Activated CD4-positive, alpha-beta T cell treated with anti-CD3 and anti-CD28 coated beads, Interleukin-2, amount 50 U/mL, for 4 hours (primary cell): ENCODE measurements around the gene LYPD3.

Experiments
- DNase-seq, 2 experiments: peaks; one replicate each; pipeline ENCODE4 v3.0.0-alpha.2; 2020

The LYPD3 gene

DNA sequence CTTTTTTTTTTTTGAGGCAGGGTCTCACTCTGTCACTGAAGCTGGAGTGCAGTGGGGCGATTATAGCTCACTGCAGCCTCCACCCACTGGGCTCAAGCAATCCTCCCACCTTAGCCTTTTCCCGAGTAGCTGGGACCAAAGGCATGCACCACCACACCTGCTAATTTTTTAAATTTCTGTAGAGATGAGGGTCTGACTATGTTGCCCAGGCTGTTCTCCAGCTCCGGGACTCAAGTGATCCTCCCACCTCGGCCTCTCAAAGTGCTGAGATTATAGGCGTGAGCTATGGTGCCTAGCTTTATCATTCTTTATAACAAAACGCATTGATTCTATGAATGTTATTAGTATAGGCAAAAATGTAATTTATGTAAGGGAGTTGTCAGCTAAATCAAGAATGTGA is 17.9 kb upstream of the LYPD3 start:
- DNase-seq: no peak

DNA sequence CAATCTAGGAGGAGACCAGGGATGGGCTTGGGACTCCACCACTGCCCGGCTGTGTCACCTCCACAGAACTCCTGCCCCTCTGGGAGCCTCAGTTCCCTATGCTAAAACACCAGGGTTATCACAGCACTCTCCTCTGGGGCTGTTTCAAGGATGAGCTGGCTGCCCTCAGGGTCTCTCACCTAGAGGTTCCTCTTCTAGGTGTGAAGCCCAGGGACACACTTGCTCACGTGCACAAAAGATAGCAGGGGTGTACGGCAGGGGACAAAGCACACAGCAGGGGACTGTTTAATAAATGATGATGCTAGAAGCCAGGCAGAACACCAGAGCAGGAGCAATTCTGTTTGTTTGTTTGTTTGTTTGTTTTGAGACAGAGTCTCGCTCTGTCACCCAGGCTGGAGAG is 16.8 kb upstream of the LYPD3 start:
- DNase-seq: no peak

DNA sequence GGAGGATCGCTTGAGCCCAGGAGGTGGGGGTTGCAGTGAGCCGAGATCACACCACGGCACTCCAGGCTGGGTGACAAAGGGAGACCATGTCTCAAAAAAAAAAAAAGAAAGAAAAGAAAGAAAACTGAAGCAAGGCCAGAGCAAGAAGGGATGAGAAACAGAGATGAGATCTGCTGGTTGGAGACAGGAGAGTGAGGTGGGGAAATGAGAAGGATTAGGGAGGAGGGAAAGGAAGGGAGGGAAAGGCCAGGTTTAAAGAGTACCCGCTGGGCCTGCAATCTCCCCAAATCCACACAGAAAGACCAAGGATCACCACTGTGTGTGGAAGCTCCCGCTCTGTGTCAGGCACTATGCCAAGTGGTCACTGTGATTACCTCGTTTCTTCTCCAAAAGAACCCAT is 16.3 kb upstream of the LYPD3 start:
- no peak for DNase-seq

DNA sequence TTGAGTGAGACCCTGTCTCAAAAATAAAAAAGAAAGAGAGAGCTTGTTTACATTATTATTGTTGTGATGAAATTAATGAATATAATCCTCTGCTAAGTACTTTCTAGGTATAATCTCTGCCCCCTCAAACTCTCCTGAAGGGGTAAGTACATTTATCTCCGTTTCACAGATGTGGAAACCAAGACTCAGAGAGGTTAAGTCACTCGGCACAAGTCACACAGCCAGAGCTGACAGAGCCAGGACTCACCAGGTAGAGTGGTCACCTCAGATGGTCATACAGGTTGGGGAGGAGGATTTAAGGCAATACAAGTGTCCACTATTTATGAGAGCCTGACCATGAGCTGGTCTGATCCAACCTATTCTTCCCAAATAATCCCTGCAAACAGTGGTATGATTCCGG is 15.2 kb upstream of the LYPD3 start:
- no peak for DNase-seq

DNA sequence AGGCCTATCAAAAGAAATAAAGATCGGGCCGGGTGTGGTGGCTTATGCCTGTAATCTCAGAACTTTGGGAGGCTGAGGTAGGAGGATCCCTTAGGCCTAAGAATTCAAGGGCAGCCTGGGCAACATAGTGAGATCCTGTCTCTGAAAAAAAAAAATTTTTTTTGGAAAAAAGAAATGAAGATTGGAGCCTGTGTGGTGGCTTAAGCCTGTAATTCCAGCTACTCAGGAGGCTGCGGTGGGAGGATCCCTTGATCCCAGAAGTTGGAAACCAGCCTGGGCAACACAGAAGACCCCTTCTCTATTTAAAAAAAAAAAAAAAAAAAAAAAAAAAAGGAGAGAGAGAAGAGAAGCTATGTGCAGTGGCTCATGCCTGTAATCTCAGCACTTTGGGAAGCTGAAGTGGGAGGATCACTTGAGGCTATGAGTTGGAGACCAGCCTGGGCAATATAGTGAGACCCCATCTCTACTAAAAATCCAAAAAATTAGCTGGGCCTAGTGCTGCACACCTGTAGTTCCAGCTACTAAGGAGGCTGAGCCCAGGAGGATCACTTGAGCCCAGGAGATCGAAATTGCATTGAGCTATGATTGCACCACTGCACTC is 14.7 kb upstream of the LYPD3 start:
- DNase-seq: no peak

DNA sequence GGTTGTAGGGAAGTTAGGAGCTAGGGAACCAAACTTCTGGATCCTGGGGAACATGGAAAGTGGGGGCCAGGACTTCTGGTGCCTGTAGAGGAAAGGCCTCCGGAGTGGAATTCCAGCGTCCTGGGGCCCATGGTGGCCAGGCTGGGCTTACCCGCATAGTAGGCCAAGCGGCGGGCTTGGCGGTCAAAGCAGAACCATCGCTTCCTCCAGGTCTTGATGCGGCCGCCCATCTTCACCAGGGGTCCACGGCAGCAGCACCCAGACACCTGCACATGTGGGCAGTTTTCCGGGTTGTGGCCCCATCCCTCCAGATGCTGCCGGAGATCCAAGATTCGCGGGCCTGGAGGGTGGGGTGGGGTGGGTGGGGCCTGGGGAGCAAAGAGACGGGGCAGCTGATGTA is 13.8 kb upstream of the LYPD3 start:
- no peak for DNase-seq

DNA sequence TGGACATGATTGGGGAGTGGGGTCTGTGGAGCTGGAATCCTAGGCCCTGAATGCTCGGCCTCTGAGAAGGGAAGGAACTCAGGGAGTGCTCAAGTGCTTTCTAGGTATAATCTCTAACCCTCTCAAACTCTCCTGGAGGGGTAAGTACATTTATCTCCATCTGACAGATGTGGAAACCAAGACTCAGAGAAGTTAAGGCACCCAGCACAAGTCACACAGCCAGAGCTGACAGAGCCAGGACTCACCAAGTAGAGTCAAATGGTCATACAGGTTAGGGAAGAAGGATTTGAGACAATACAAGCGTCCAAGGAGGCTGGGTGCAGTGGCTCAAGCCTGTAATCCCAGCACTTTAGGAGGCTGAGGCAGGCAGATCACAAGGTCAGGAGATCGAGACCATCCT is 12.9 kb upstream of the LYPD3 start:
- DNase-seq: no peak

DNA sequence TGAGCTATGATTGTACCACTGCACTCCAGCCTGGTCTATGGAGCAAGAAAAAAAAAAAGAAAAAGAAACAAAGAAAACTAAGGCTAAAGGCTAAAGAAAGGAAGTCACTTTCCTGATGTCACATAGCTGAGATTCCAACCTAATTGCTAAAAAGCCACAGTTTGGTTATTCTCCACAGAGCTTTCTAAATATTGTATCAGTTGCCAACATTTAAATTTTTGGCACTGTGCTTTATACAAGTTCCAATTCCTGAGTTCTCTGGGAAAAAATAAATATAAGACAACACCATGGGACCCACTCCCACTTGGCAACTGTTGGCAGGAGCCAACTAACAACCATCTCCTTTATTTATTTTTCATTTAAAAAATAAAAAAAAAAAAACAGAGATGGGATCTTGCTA is 11.2 kb upstream of the LYPD3 start:
- no peak for DNase-seq

DNA sequence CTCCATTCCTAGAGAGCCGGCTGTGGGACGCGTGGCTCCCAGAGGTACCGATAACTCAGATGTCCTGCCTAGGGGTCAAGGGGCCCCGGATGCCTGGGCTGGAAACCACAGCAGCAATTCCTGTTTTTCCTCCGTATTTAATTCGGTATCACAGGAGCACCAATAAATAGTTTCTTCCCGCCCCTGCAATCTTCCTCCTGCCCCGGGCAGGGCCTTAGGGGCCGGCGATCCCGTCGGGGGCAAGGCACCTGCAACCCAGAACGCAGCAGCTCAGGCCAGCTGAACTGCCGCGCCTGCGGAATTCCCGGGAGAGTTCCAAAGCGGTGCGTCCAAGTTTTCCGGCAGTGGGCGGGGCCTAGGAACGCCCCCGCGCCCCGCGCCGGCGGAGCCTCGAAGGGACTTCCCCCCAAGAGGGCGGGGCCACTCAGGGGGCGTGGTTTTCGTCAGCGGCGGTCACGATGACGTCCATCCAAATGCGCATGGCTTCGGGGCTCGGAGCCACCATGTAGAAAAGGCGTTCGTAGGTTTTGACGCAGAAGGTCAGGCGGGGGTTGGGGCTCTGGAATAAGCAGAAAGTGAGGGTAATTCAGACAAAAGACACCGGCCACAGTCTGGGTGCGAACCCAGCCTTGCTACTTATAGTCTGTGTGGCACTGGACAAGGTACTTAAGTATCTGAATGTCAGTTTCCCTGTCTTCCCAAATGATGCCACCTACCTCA is 9.7 kb upstream of the LYPD3 start:
- DNase-seq: peak; percentile 95 to 96

DNA sequence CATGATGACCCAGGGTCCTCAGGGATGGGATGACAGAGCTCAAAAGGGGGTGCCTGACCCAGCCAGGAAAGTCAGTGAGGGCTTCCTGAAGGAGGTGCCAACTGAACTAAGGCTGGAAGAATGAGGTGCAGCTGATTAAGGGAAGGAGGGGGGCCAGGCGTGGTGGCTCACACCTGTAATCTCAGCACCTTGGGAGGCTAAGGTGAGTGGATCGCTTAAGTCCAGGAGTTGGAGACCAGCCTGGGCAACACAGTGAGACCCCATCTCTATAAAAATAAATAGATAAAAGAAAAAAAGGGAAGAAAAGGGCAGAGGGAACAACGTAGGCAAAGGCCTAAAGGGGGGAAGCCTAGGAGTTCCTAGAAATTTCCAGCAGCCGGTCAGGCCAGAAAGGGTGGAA is 9.1 kb upstream of the LYPD3 start:
- DNase-seq: no peak

DNA sequence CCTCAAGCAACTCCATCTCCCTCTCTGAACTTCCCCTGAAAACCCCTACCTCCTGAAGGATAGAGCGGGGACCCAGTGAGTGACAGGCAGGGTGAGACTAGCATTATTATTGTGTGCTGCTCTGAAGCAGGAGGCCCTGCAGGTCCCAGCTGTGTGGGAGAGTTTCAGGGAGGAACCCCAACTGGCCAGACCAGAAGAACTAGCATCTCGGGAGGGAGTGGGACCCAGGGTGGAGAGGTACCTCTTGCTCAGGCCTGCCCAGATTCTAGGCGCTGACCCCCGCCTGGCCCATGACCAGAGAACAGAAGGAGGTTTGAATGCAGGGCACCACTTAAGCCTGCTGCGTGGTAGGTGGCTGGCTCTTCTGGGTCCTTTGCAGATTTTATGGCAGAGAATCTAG is 5.7 kb upstream of the LYPD3 start:
- DNase-seq: no peak

DNA sequence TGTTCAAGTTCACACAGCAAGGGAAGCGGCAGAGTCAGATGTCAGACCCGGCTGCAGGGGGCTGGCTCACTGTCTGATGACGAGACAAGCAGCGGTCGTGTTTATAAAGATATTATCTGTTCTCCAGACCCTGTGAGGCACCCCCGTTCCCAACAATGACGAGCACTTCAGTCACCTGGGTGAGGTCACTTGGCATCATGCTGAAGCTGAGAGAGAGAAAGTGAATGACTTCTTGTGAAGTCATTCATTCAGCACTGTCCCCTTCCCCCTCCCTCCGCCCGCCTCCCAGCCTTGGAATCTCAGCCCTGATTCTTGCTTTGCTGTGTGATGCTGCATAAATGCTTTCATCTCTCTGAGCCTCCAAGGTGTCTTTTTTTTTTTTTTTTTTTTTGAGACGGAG is 4.9 kb upstream of the LYPD3 start:
- peak; percentile 54 to 60 for DNase-seq

DNA sequence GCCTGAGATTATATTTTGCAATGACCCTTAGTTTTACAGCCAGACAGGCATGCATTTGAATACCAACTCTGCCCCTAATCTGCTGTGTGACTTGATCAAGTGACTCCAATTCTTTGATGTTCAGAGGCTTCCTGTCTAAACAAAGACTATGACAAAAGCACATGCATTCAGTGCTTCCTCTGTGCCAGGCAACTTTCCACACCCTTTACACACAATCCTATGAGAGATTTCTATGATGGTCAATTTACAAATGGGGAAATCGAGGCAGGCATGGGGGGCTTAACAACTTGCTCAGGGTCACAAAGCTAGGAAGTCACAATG is 3.7 kb upstream of the LYPD3 start:
- no peak for DNase-seq

DNA sequence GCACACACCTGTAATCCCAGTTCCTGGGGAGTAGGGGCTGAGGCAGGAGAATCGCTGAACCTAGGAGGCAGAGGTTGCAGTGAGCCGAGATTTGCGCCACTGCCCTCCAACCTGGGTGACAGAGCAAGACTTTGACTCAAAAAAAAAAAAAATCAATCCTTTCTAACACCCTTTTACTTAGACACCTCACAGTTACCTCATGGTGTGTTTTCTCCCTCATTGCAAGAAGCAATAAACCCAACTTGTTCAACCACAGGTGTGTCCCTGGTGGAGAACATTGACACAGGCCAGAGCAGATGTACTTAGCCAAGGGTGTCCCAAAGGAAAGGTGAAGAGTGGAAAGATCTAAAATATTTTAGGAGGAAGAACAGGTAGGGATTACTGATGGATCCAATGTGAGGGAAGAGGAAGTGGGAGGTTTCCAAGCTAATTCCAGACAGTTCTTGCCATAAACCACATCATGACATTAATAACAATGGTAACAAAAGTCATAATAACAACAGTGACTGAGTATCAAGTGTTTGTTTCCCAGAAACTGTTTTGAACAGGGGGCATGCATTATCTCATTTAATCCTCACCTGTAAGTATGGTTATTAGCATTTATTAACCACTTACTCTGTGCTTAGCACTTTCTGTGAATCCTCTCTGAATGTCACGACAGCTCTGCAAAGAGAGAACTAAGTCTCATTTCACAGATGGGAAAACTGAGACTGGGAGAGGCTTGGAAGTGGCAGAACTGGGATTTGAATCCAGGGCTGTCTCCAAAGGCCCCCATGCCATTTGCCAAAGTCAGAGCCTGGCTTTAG is 3.1 kb upstream of the LYPD3 start:
- no peak for DNase-seq

DNA sequence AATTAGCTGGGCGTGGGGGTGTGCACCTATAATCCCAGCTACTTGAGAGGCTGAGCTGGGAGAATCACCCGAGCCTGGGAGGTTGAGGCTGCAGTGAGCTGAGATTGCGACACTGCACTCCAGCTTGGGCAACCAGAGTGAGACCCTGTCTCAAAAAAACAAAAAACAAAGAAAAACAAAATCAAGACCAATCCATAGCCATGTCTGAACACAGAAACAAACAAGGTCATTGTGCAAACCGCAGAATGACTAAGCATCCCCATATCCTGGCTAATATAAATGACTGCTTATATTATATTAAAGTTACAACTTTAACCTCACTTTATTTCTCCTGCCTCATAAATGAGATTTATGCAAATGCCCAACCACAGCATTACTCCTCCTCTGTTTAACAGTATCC is 2.3 kb upstream of the LYPD3 start:
- no peak for DNase-seq

DNA sequence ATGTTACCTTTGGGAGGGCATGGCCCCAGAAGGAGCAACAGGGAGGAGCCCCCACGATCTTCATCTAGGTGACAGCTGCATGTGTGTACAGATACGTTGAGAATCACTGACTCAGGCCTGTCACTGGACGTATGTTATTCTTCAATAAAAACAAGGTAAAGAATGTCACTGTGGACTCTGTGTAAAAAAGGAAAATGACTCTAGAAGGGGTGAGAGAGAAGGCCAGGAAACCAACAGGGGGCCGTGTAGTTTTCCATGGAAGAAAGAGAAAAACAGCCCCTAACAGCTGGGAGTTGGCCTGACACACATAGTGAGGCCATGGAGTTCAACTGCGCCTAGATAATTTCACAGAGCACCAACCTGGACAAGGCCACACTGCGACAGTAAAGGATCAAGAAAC is 1.9 kb upstream of the LYPD3 start:
- no peak for DNase-seq

DNA sequence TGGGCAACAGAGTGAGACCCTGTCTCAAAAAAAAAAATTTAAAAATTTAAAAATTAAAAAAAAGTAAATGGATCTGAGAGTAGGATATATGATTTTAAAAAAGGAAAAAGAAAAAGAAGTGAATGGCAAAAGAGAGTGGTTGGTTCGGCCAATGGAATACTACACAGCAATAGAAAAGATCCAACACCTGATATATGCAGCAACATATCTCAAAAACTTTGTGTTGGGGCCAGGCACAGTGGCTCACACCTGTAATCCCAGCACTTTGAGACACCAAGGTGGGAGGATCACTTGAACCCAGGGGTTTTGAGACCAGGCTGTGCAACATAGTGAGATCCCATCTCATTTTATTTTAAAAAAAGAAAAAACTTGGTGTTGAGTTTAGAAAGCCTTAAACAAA is 1.4 kb upstream of the LYPD3 start:
- no peak for DNase-seq

DNA sequence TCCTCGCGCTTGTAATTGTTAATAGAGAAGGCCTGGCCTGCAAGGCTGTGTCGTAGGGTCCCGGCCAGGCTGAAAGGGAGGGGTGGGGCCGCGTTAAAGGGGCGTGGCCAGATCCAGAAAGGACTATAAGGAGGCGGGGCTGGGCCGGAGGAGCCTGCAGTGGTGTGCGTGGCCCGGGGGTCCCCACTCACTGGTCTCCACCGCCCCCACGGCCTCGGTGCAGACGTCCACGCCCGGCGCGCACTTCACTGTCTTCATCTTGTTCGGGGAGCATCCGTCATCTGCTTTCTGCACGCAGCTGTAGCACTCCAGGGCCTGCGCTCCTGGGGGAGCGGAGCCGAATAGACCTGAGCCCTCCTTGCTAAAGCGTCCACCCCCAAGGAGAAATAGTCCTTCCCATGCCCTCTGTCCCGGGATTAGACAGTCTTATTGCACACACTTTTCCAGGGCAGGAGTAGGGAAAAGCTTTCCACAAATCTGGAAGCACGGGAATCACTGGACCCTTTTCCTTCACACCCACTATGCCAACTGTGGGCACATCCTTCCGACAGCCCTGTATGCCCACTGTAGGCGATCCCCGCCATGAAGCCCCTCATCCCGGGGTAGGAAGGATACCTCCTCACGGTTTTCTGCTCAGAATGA is 1.2 kb downstream of the LYPD3 start:
- DNase-seq: no peak

DNA sequence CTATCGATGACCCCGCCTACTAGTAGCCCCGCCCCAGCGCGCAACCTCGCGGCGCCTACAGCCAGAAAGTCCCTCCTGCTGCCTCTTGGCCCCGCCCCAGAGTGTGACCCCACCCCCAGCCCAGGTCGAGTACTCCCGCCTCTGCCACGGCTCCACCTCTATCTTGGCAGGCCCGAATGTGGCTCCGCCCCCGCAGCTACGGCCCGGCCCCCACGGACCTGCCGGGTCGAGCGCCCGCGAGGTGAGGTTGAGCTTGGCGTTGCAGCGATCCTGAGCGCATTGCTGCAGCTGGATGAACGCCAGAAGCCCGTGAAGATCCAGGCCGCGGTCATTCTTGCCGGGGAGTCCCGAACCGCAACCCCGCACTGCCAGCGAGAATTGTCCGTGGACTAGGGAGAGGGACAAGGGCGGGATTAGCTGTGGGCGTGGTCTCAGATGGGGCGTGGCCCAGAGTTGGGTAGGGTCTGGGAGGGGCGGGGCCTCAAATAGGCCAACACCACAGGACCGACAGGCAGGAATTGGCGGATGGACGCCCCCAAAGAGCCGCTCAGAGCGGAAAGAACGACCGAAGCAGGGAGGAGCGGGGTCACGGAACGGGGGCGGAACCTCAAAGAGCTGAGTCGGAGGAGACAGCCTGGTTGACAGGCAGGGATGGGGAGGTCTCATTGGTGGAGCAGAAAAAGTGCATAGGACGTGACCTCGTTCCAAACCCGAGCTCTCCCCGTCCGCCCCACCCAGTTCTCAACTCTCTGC is 1.9 kb downstream of the LYPD3 start:
- DNase-seq: peak; percentile 100

DNA sequence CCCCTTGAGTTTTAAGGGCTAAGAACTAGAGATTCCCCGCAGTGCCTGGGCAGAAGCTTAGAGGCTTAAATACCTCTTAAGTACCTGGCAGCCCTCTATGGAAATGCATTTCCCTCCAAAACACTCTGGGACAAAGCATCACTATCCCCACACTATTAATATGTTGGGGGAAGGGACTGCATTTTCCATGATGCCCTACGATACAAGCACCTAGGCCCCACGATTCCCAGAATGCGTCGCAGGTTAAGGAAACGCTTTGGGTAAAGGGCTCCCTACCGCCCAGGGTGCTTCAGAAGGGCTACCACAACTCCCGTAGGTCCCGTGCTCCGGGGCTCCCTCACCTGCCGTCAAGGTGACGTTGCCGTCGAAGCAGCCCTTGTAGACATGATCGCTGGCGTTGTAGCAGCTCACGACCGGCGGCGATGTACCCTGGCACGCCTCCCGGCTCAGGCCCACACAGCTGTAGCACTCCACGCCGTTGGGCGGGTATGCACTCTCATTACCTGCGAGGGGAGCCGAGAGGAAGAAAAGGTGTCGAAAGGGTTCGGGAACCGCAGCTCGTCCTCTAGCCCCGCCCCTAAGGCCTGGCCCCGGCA is 2.5 kb downstream of the LYPD3 start:
- DNase-seq: no peak

DNA sequence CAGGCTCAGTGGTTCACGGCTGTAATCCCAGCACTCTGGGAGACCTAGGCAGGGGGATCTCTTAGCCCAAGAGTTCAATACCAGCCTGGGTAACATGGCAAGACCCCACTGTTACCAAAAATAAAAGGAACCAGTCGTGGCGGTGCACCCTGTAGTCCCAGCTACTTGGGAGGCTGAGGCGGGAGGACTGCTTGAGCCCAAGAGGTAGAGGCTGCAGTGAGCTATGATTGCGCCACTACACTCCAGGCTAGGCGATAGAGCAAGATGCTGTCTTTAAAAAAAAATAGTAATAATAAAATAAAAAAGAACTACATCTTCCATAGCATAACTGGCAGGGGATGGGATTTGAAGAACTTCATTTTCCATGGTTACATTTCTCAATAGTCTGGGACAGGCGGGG is 3.0 kb downstream of the LYPD3 start:
- DNase-seq: no peak

DNA sequence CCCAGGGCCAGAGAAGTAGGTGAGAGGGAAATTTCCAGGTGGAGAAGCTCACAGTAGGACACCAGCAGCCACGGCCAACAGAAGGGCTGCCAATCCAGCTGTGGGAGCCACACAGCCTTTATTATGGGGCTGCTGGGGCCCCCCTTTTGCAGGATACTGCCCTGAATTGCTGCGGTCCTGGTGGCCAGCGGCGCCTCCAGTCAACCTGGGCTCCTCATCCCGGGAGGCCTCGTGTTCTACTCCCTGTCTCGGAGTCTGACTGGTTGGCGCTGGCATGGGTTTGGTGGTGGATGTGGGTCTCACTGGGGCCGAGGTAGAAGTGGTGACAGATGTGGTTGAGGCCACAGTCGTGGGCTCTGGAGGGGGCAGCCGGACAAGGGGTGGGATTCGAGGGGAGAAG is 4.1 kb downstream of the LYPD3 start:
- no peak for DNase-seq
